Stimulated activated CD4-positive, alpha-beta T cell treated with anti-CD3 and anti-CD28 coated beads, Interleukin-1b, Interleukin-23, amount 100 ng/mL, for 1 hour (primary cell): Measurements from ENCODE around the gene RTTN.
"Not testable (repeated sequence)": the region's sequence is repeated elsewhere in the genome, so short reads cannot be mapped to it uniquely, and the experiment has no call there.

Source experiments
- DNase-seq, 2 donors: peaks; one replicate each; pipeline ENCODE4 v3.0.0-alpha.2; 2020; ENCODE audit warnings: low read depth in 2 of 2

RTTN gene

DNA sequence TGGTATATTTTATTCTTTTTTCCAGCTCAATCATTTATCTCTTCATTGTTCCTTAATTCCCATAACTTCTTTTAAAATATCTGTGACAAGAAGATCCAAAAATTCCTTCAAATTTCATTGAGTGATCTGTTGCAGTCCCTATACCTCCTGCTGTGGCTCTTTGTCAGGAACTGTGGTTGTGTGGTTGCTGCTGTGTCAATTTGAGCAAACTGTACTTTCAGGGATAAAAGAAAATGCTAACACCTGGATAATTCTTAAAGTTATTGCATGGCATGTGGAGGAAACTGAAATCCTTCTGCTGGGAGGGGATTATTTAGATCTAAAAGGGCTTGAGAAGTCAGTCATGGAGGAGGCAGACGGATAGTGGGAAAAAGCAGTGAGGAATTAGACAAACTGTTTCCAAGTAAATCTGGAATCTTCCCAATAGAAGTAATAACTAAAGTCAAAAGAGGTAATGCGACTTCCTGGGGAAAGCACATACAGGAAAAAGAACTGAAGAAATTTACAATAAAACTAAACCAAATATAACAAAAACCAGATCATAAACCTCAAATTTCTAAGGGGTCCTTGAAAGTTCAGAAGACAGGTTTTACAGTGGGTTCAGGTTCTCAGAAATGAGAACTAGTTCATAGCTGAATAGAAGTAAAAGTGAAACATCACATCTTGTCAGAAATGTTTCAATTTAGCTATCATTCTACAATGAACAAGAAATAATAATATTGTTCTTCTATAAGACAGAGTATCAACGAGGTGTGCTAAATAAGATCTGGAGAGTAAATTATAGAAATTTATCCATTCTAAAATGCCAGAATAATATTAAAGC lies 224.3 kb downstream of the RTTN start:
- DNase-seq, result no peak

DNA sequence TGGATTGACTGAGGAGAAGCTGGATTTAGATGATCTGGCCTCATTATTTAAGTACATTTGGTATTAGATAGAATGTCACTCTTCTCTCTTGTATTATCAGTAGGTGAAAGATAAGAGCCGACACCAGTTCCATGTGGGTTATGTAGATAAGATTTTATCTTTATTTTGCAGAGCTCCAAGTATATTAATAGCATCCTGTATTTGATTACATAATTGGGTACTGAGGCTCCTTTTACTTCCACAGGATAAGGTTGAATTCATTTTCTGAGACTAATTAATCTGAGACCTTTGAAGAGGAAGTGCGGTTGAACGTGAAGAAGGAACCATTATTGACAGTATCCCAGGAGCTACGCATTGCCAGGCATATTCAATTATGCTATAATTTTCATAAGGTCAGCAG lies 225.0 kb downstream of the RTTN start:
- no peak for DNase-seq

DNA sequence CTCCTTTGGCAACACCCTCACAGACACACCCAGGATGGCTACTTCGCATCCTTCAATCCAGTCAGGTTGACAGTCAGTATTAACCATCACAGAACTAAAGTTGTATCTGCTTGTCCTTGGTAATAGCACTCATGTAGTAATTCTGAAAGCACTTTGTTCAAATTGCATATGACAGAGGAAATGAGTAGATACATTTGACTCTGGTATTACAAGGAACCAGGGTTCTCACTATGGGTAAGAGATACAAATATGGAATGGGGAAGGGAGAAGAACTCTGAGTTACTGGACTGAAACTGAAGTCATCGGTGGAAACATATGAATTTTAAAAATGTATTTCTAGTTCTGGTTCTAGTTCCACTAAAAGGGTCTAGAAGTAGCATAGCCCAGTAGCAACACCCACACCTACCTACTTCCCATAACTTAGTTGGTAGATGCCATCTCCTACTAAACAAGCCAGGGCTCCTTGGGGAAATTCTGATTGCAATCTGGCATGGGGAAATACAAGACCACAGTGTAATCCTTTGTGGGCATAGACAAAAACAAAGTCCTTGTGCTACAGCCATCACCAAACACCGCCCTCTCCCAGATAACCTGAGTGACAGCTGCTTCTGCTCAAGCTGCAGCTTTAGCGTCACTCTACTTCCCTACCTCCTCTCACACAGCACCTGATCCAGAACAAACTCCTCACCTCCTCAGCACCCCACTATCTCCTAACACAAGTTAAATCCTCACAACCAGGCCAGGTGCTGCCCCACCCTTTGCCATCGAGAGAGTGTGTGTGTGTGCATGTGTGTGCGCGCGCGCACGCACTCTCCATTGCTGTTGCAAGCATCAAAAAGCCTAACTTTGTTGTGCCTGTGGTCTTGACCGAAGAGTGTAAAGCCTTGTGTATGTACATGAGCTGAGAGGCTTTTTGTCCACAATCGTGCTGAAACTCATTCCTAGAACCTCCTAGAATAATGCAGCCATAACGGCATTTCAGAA lies 226.5 kb downstream of the RTTN start:
- no peak for DNase-seq

GRCh38 chr18:69975294-69975693 lies 230.2 kb downstream of the RTTN start:
- DNase-seq, result not testable (repeated sequence)

DNA sequence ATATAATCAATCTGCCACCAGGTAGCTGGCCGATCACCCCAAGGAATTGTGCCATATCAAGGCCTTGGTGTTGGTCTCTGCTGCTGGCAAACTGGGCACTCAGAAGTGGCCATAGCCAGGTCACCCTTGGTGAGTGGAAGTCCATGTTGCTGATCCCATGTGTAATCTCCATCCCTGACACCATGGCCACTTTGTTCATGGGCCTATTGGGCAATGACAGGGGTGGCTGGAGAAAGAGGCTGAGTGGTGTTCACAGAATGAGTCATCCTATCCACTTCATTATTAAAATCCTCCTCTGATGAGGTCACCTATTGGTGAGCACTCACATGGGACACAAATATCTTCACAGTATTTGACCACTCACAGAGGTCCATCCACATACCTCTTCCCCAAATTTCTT lies 231.1 kb downstream of the RTTN start:
- DNase-seq, result no peak

GRCh38 chr18:69969491-69969890 lies 236.0 kb downstream of the RTTN start:
- DNase-seq, result no peak

DNA sequence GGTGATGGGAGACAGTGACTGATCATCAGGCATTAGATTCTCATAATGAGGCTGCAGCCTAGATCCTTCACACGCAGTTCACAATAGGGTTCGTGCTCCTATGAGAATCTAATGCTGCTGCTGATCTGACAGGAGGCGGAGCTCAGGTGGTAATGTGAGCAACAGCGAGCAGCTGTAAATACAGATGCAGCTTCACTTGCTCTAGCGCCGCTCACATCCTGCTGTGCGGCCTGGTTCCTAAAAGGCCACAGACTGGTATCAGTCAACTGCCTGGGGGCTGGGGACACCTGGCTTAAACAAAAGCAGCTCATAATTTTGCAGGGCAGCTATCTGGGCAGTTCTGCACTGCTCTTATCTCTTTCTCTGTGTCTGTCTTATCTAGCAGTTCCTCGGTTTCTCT lies 237.4 kb downstream of the RTTN start:
- no peak for DNase-seq

DNA sequence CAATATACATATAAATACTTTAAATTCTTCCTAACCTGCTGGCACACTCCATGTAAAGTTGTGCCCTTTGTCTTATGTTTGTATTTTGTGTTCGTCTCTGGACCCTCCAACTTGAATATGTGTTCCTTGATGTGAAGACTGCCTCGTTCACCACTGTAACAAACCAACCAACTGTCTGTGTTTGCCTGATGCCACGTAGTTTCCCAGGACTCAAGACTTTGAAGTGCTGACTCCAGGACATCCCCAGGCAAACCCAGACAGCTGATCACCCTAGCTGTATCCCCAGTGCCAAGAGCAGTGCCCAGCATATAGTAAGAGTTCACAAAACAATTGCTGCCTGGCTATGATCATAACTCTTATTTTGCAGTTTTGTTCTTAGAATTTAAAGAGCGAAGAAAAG lies 242.3 kb downstream of the RTTN start:
- DNase-seq, result no peak

GRCh38 chr18:69961718-69962117 lies 243.8 kb downstream of the RTTN start:
- no peak for DNase-seq

- DNase-seq, result no peak
These were observed 247.1 kb downstream of the RTTN start for GRCh38 chr18:69958422-69958821.

GRCh38 chr18:69957747-69958146 lies 247.7 kb downstream of the RTTN start:
- DNase-seq, result no peak

DNA sequence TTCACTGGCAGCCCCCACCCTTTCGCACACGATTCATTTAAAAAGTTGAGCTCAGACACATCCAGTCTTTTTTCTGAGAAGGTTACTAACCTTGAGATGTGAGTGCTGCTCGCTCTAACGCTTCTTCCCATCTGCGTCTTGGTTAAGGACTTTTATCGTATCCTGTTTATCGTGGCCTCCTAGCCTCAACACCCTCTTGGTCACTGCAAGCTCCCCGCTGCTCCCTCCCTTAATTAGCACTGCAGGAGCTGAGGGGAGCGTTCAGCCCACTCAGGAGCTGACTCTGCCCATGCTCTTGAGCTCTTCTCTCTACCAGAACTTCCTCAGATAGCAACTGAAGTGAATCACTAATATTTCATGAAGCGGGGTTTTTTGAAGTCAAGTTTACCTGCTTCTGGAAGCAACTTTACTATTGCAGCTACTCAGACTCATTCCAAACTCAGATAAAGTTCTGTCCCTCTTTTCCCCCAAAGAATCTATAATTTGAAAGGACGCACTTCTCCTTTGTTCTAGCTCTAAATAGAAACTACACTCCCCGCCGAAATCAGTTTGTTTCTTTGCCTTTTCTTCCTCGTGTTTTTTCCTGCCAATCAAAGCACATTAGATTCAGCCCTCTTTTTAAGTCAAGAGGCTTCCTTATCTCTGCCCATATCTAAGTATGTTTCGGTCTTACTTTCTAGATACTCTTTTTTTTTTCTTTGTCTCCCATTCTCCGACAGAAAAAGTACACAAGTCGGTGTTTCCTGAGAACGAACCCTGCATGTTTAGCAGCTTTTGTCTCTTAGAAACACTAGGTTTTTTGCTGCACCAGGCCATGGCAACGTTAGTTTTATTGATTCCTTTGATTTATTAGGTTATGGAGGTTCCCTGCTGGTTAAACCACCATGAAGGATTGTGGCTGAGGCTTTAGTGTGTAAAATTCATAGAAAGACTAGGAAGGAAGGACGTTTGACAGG lies 248.5 kb downstream of the RTTN start:
- no peak for DNase-seq

- no peak for DNase-seq
These were observed 249.4 kb downstream of the RTTN start for GRCh38 chr18:69956057-69956456.

GRCh38 chr18:69954719-69955480 lies 250.6 kb downstream of the RTTN start:
- no peak for DNase-seq

GRCh38 chr18:69953191-69953590 lies 252.3 kb downstream of the RTTN start:
- no peak for DNase-seq
